Measurements from ENCODE around the gene RUNX2. TPM values are rescaled to one million over a fixed set of nuclear protein-coding genes. Genes with fewer than 3 reads are reported as not detected.

Gene RUNX2
- total and polyA plus RNA-seq, 3 donors from 2014 or later = 2.9 to 6.0 (median 4.3) TPM

- WGBS, 2 donors = 89 to 93% methylated on average over 9 to 11 of the region's 11 CpGs
- Histone ChIP-seq H3K4me1 (no peaks in the 10 kb centered on the region), H3K27ac (no peak overlapping the region), H3K36me3 (ENCODE audit: low read depth, missing control alignments) (no peaks in the 10 kb centered on the region), H3K9me3 (no peaks in the 10 kb centered on the region), H3K4me3 (no peak overlapping the region), H3K27me3 (no peaks in the 10 kb centered on the region)
- TF ChIP-seq POLR2A (IDR thresholded peaks at IDR 0.05) (no peak), CTCF (IDR thresholded peaks at IDR 0.05) (no peak)
- intact Hi-C loops (cut with DNase I; ENCODE audit: low total_unique reads) = no loop called here
- DNase-seq = no peak
These were observed 347.5 kb downstream of the RUNX2 start for GRCh38 chr6:45675634-45676033.

GRCh38 chr6:45676380-45676779 lies 348.2 kb downstream of the RUNX2 start:
- no peak for DNase-seq
- intact Hi-C loops (cut with DNase I; ENCODE audit: low total_unique reads) = no loop called here
- H3K36me3 ChIP-seq (ENCODE audit: low read depth, missing control alignments) = no peaks in the 10 kb centered on the region
- no peaks in the 10 kb centered on the region for H3K4me1 ChIP-seq
- no peak for TF ChIP-seq CTCF (IDR thresholded peaks at IDR 0.05)
- no peak for TF ChIP-seq POLR2A (IDR thresholded peaks at IDR 0.05)
- no peaks in the 10 kb centered on the region for H3K9me3 ChIP-seq
- no peak overlapping the region for H3K27ac ChIP-seq
- WGBS, 2 donors = 88 to 93% methylated on average over 10 of the region's 10 CpGs
- H3K27me3 ChIP-seq = no peaks in the 10 kb centered on the region
- no peak overlapping the region for H3K4me3 ChIP-seq

GRCh38 chr6:45677381-45678284 lies 349.5 kb downstream of the RUNX2 start:
- no peak overlapping the region for H3K4me3 ChIP-seq
- 31 to 43% methylated on average over 14 of the region's 14 CpGs for WGBS, 2 donors
- peak; percentile 26 for DNase-seq
- H3K36me3 ChIP-seq (ENCODE audit: low read depth, missing control alignments) = no peaks in the 10 kb centered on the region
- H3K9me3 ChIP-seq = no peaks in the 10 kb centered on the region
- TF ChIP-seq CTCF (IDR thresholded peaks at IDR 0.05) = no peak
- intact Hi-C loops (cut with DNase I; ENCODE audit: low total_unique reads) = no loop called here
- H3K27me3 ChIP-seq = no peaks in the 10 kb centered on the region
- H3K27ac ChIP-seq = no peak overlapping the region
- no peaks in the 10 kb centered on the region for H3K4me1 ChIP-seq

- WGBS, 2 donors = 81 to 83% methylated on average over 5 of the region's 5 CpGs
- no peak overlapping the region for H3K27ac ChIP-seq
- no peak for DNase-seq
- no peaks in the 10 kb centered on the region for H3K36me3 ChIP-seq (ENCODE audit: low read depth, missing control alignments)
- H3K9me3 ChIP-seq = no peaks in the 10 kb centered on the region
- TF ChIP-seq POLR2A (IDR thresholded peaks at IDR 0.05) (no peak), CTCF (IDR thresholded peaks at IDR 0.05) (no peak)
- intact Hi-C loops (cut with DNase I; ENCODE audit: low total_unique reads) = no loop called here
- H3K4me3 ChIP-seq = no peak overlapping the region
- no peaks in the 10 kb centered on the region for H3K27me3 ChIP-seq
- no peaks in the 10 kb centered on the region for H3K4me1 ChIP-seq
These were observed 350.1 kb downstream of the RUNX2 start for GRCh38 chr6:45678285-45678607.

- H3K4me1 ChIP-seq = no peaks in the 10 kb centered on the region
- no peak for DNase-seq
- TF ChIP-seq POLR2A (IDR thresholded peaks at IDR 0.05) (no peak), CTCF (IDR thresholded peaks at IDR 0.05) (no peak)
- H3K27me3 ChIP-seq = no peaks in the 10 kb centered on the region
- no peak overlapping the region for H3K27ac ChIP-seq
- H3K9me3 ChIP-seq = no peaks in the 10 kb centered on the region
- no peak overlapping the region for H3K4me3 ChIP-seq
- 93 to 98% methylated on average over 5 of the region's 5 CpGs for WGBS, 2 donors
- H3K36me3 ChIP-seq (ENCODE audit: low read depth, missing control alignments) = no peaks in the 10 kb centered on the region
- intact Hi-C loops (cut with DNase I; ENCODE audit: low total_unique reads) = no loop called here
These were observed 351.0 kb downstream of the RUNX2 start for GRCh38 chr6:45679163-45679562.

Data from testis (tissue), 3 donors.